NB4 (cell line): ENCODE data around the gene IL18RAP.

Source experiments
- DNase-seq: peaks from one replicate; pipeline ENCODE4 v3.0.0; 2010; ENCODE audit warnings: low read depth
- H3K4me3 ChIP-seq: one replicate; pipeline ENCODE4 v1.5.1; 2011; ENCODE audit warnings: mild to moderate bottlenecking, low read depth, low read length, moderate library complexity
- CTCF ChIP-seq: IDR thresholded peaks from one replicate; pipeline ENCODE4 v1.5.1; 2012; ENCODE audit warnings: low read depth, low read length
- MYC ChIP-seq: IDR thresholded peaks from 2 replicates; pipeline ENCODE4 v1.6.1; 2011; ENCODE audit warnings: low read depth, low read length
- POLR2A ChIP-seq: IDR thresholded peaks from 2 replicates; pipeline ENCODE4 v1.6.1; 2011; ENCODE audit warnings: mild to moderate bottlenecking; ENCODE audit not compliant: insufficient read length; ENCODE audit errors: extremely low read depth
- TF ChIP-seq, protein P1 (sequence below): IDR thresholded peaks from 2 replicates; pipeline ENCODE4 v1.6.1; 2011; ENCODE audit warnings: low read depth, low read length

IL18RAP gene

DNA sequence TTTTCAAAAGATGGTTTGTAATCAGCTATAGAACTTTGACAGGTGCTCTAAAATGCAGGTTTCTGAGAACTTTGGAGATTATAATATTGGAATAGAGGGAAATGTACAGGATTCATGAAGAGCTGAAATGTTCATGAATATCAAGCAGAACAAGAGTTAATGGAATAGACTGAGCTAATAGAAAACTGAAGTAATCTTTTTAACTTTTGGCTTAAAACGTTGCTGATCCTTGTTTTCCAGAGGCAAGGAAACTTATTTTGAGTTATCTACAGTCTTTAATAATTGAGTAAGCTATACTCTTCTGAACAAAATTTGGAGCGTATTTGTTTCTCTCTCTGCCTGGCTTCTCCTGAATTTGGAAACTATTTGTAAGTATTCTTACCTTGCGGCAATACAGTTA lies 10.8 kb upstream of the IL18RAP start:
- TF ChIP-seq MYC (no peak), CTCF (no peak), POLR2A (no peak)
- TF ChIP-seq, protein P1, sequence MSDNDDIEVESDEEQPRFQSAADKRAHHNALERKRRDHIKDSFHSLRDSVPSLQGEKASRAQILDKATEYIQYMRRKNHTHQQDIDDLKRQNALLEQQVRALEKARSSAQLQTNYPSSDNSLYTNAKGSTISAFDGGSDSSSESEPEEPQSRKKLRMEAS, result no peak
- H3K4me3 ChIP-seq, result no peak overlapping the region
- DNase-seq, result no peak

GRCh38 chr2:102417946-102418345 lies 5.0 kb upstream of the IL18RAP start:
- TF ChIP-seq POLR2A (no peak), MYC (no peak), CTCF (no peak)
- TF ChIP-seq, protein P1, result no peak
- no peak overlapping the region for H3K4me3 ChIP-seq
- DNase-seq, result peak; percentile 24

GRCh38 chr2:102418421-102418961 lies 4.5 kb upstream of the IL18RAP start:
- TF ChIP-seq CTCF (no peak), MYC (0 out of 2 replicates have a peak, but pooled peaks have one; percentile 18)
- peak; percentile 90 for DNase-seq

GRCh38 chr2:102420290-102420689 lies 2.7 kb upstream of the IL18RAP start:
- TF ChIP-seq POLR2A (no peak), CTCF (no peak), MYC (no peak)
- TF ChIP-seq, protein P1, result no peak
- no peak for DNase-seq

More at GRCh38 chr2:102418421-102418961, 4.5 kb upstream of the IL18RAP start:
- peak overlapping the region; percentile 3 for H3K4me3 ChIP-seq

DNA sequence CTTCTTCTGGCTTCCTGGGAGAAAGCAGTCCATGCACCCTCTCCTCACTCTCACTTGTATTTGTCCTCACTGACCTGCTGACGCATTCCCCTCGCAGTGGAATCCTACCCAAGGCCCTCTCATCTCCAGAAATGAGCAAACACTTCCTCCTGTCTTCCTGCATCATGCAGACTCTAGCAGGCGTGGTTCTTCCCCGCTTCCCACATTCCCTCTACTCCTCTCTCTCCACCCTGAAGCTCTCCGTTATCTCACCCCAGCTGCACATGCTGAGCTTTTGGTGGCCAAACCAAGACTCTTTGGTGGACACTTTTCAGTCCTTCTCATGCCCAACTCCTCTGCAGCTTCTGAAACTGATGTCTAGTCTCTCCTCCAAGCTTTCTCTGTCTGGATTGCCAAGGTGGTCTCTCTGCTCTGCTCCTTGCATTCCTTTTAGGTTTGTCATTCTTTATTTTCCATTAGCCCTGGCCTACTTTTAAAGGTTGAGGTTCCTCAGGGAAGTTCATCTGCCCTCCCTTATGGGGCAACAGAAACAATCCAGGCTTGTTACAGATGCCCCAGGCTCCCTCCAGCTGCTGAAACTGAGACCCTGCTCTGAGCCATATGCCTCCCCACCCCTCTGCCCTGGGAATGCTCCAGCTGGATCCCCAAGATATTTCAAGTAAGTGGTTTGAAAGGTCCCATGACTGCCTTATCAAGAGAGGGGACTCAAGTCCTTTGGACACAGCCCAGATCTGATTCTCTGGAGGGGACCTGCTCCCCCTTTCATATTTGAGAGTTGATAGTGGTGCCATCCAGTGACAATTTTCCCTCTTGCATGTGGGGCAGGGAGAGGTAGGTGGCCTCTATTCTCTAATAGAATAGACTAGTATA lies 835 bp upstream of the IL18RAP start:
- TF ChIP-seq, protein P1, result no peak
- TF ChIP-seq CTCF (no peak), POLR2A (no peak), MYC (no peak)
- no peak for DNase-seq
- H3K4me3 ChIP-seq, result no peak overlapping the region

More at GRCh38 chr2:102420290-102420689, 2.7 kb upstream of the IL18RAP start:
- no peak overlapping the region for H3K4me3 ChIP-seq
